HG03469 (cell line): ENCODE results near the gene C7orf33.
A peak's percentile ranks its signal among the peaks of the same experiment; 100 is the strongest.
"Not testable (repeated sequence)": the region's sequence is repeated elsewhere in the genome, so short reads cannot be mapped to it uniquely, and the experiment has no call there.

Experiments used
- ATAC-seq: cut with Tn5 transposase; IDR thresholded peaks from one replicate; pipeline ENCODE4 v1.9.1; 2021; ENCODE audit warnings: mild to moderate bottlenecking, moderate library complexity, moderate number of reproducible peaks; ENCODE audit not compliant: unreplicated experiment

The C7orf33 gene

DNA sequence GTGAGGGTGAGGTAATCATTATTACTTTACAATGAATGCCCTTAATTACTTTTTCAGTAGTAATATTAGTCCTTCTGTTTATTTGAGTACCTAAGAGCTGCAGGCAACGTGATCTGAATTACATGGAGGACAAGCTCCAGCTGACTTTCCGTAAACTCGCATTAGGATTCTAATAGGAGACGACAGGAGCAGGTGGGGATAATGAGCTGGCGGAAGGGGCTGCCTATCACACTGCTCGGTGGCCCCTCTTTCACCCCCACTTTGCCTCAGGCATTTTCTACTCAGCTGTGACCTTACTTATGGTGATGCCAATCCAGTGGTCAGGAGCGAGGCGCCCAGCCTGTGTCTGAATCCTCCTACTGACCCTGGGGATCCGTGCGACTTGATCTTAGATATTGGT lies at the start of gene C7orf33:
Gene C7orf33, plus strand, starts transcription at position 296 of the 400 bp plus-strand sequence. CDS start 160 bp downstream, outside the sequence.
- ATAC-seq: no peak

GRCh38 chr7:148541891-148542504 lies 48.6 kb upstream of the C7orf33 start:
- no peak for ATAC-seq

DNA sequence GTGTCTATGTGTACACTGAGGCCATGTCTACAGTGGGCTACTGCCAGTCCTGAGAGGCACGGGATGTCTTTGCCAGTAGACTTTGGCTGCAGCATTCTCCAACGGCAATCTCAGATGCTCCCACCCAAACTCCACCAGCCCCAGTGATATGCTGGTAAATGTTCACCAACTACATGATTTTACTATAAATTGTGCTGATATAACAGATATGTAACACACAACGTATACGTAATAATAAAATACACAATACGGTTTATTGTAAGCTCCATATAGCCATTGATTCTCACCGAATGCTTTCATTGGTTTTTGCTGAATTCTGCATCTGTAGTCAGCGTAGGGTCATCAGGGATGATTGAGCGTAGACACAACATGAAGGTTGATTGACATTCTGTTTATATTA lies 47.3 kb upstream of the C7orf33 start:
- ATAC-seq: no peak

GRCh38 chr7:148545172-148545571 lies 45.4 kb upstream of the C7orf33 start:
- no peak for ATAC-seq

DNA sequence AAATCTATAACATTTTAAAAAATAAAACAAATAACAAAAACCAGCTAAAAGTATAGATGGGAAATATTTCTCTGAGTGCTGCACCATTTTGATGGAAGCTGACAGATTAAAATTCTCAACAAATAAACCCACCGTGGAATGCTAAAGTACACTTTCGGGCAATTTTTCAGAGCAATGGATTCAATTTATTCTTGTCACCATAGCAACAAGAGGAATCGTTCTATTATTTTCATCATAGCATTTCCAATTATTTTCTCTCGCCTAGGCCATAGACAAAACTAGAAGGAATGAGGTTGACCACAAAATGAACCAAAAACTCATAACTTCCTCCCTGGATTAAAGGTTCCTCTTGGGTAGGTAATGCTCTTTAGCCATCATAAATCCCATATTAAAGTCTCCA lies 44.6 kb upstream of the C7orf33 start:
- ATAC-seq: no peak

DNA sequence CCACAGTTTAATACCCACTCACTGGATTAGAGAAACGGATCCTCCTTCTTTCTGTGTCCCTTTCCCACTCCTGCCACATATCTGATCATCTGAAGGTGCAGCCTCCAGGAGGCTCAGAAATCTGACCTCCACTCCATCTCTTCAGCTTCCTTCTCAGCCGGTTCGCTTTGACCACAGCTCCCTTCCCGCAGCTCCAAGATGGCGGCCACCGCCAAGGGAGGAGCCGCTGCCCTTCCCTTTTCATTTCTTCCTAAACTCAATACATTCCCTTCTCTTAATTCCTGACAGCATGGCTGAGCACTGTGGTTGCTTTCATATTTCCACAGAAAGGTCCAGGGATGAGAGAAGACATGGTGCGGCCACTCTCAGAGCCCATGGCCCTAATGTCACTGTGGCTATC lies 43.7 kb upstream of the C7orf33 start:
- no peak for ATAC-seq

- no peak for ATAC-seq
Measured at GRCh38 chr7:148547951-148548350, 42.6 kb upstream of the C7orf33 start.

GRCh38 chr7:148553979-148554378 lies 36.6 kb upstream of the C7orf33 start:
- no peak for ATAC-seq

- no peak for ATAC-seq
Measured at GRCh38 chr7:148556892-148557291, 33.7 kb upstream of the C7orf33 start.

DNA sequence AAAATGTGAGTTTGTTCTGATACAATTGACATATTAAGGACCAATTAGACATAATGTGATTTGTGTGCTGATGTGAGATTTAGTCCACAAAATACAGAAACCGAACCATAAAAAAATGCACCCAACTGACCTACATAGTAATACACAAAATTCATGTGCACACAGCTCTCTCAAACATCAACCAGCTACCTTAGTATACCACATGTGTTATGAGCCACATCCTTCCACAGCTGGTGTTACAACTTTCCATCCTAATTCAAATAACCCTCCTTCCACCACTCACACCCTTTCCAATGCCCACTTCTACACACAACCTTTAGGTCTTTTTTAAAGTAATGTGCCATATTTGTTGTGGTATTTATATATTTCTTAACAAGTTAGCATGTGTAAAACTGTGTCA lies 31.7 kb upstream of the C7orf33 start:
- no peak for ATAC-seq

- ATAC-seq: no peak
Measured at GRCh38 chr7:148561099-148561498, 29.5 kb upstream of the C7orf33 start.

DNA sequence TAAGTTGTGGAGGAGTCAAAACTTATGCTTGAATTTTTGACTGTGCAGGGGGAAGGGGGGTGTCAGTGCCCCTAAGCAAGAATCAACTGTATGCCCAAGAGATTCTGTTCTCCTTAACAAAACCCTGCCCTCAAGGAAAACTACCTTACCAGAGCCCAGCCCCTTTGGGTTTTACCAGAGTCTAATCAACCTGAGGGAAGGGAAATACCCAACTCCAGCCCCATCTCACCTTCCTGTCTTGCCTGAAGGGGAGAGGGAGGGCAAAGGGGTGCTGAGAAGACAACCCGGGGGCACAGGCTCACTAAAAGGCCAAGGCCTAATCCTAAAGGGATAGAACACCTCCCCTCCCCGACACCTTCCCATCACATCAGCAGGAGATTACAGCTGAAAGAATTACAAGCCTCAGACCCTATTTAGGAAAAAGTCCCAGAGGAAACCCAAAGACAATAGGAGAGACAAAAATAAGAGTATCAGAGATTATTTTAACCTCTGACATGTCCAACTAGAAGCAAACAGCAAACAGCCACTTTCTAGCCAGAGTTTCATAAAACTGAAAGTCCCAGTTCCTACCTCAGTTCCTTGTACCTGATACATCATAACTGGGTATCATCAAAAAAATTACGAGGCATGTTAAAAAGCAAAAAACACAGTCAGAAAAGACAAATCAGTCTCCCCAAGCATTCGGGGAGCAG lies 26.8 kb upstream of the C7orf33 start:
- no peak for ATAC-seq

GRCh38 chr7:148564275-148564951 lies 26.2 kb upstream of the C7orf33 start:
- ATAC-seq: peak; percentile 86

DNA sequence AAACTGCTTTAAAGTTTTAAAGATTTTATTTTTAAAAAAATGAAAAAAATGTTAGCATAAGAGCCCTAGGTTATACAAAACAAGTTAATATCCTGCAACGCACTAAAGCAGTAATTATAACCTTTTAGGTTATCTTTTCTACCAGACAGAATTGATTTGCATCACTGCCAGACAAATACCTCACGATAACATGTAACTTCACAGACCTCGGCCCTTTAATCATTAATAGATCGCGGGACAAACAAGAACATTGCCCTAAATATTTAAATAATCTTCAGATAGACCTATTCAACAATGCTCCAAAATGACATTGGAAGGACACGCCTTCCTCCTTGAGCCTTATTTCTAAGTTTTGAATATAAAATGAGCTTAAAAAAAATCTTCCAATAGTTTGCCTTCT lies 23.8 kb upstream of the C7orf33 start:
- no peak for ATAC-seq

GRCh38 chr7:148567524-148567923 lies 23.0 kb upstream of the C7orf33 start:
- ATAC-seq: no peak

GRCh38 chr7:148570510-148570909 lies 20.1 kb upstream of the C7orf33 start:
- no peak for ATAC-seq

DNA sequence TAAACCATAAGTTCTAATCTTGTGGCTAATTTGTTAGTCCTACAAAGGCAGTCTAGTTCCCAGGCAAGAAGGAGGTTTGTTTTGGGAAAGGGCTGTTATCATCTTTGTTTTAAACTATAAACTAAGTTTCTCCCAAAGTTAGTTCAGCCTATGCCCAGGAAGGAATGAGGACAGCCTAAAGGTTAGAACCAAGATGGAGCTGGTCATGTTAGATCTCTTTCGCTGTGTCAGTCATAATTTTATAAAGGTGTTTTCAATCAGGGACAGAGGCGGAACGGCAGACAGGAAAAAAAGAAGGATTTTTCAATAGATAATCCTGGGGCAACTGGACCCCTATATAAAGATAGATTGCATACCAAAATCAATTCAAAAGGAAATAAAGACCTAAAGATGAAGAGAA lies 19.6 kb upstream of the C7orf33 start:
- ATAC-seq: not testable (repeated sequence)

GRCh38 chr7:148571381-148571780 lies 19.2 kb upstream of the C7orf33 start:
- no peak for ATAC-seq

GRCh38 chr7:148572067-148572522 lies 18.5 kb upstream of the C7orf33 start:
- no peak for ATAC-seq

DNA sequence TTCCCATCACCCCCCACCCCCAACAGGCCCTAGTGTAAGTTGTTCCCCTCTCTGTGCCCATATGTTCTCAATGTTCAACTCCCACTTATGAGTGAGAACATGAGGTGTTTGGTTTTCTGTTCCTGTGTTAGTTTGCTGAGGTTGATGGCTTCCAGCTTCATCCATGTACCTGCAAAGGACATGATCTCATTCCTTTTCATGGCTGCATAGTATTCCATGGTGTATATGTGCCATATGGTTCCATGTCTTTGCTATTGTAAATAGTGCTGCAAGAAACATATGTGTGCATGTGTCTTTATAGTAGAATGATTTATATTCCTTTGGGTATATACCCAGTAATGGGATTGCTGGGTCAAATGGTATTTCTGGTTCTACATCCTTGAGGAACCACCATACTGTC lies 17.0 kb upstream of the C7orf33 start:
- not testable (repeated sequence) for ATAC-seq

- ATAC-seq: no peak
Measured at GRCh38 chr7:148575640-148576411, 14.7 kb upstream of the C7orf33 start.
